Right atrium auricular region (tissue), 2 donors: ENCODE data around the gene HTR3A. TPM values are rescaled to one million over a fixed set of nuclear protein-coding genes. Genes with fewer than 3 reads are reported as not detected.

Experiments
- DNase-seq: peaks from one replicate; pipeline ENCODE4 v3.0.0-alpha.2; 2019; ENCODE audit warnings: low spot score
- H3K27ac ChIP-seq, 2 donors: fragments of 200-600 bp; sonication (generic); 1 replicate in 1 of 2; 2 replicates in 1 of 2; pipeline ENCODE4 v1.5.1; 2016 to 2019
- H3K27me3 ChIP-seq, 2 donors: fragments of 200-600 bp; sonication (generic); one replicate each; pipeline versions ENCODE4 v1.5.1 to v1.6.0; 2017 to 2019
- H3K36me3 ChIP-seq: fragments of 200-600 bp; sonication (generic); one replicate; pipeline ENCODE4 v1.5.1; 2016
- H3K4me1 ChIP-seq, 2 donors: fragments of 200-600 bp; sonication (generic); one replicate each; pipeline versions ENCODE4 v1.5.1 to v1.6.0; 2017 to 2019
- H3K4me3 ChIP-seq, 2 donors: fragments of 200-600 bp; sonication (generic); 1 replicate in 1 of 2; 2 replicates in 1 of 2; pipeline ENCODE4 v1.5.1; 2017 to 2019; ENCODE audit warnings: mild to moderate bottlenecking in 1 of 2, moderate library complexity in 1 of 2
- H3K9me3 ChIP-seq, 2 donors: fragments of 200-600 bp; sonication (generic); one replicate each; pipeline ENCODE4 v1.5.1; 2019
- total RNA-seq, 2 donors: library from RNA; depleted of rRNA; stranded (reverse); fragments of >200 nt; gene quantifications; one replicate each; pipeline ENCODE4 v1.1.0, GENCODE V29; 2016
- TF ChIP-seq, protein P1 (sequence below), 2 donors: fragments of 200-600 bp; sonication (generic); IDR thresholded peaks; one replicate each; pipeline ENCODE4 v1.5.1; 2019; ENCODE audit warnings: antibody characterized with exemption in 2 of 2

HTR3A gene
- total RNA-seq, 2 donors from 2014 or later: 0.24 TPM; not detected in 1

DNA sequence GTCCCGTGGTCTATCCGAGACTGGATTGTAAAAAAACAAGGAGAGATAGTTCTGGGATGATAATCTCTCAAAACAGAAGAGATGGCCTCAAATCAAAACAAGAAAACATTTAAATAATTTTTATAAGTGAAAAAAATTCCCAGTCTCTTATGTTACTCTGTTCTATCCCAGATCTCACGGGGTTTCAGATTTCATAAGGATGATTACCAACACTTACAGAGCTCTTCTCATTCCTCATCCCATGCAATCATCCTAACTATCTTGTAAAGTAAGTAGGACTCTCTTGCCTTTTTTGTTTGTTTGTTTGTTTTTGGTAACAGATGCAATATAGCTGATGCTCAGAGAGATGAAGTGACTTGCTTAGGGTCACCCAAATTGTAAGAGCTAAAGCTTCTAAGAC, 64.6 kb downstream of the HTR3A start:
- no peaks in the 10 kb centered on the region for H3K27me3 ChIP-seq
- H3K9me3 ChIP-seq: no peaks in the 10 kb centered on the region
- no peaks in the 10 kb centered on the region for H3K36me3 ChIP-seq
- DNase-seq: no peak
- H3K4me3 ChIP-seq: no peak overlapping the region
- H3K4me1 ChIP-seq: peaks cover 0 to 18% of the 10 kb centered on the region in 2 donors
- no peak overlapping the region for H3K27ac ChIP-seq
- TF ChIP-seq, protein P1, sequence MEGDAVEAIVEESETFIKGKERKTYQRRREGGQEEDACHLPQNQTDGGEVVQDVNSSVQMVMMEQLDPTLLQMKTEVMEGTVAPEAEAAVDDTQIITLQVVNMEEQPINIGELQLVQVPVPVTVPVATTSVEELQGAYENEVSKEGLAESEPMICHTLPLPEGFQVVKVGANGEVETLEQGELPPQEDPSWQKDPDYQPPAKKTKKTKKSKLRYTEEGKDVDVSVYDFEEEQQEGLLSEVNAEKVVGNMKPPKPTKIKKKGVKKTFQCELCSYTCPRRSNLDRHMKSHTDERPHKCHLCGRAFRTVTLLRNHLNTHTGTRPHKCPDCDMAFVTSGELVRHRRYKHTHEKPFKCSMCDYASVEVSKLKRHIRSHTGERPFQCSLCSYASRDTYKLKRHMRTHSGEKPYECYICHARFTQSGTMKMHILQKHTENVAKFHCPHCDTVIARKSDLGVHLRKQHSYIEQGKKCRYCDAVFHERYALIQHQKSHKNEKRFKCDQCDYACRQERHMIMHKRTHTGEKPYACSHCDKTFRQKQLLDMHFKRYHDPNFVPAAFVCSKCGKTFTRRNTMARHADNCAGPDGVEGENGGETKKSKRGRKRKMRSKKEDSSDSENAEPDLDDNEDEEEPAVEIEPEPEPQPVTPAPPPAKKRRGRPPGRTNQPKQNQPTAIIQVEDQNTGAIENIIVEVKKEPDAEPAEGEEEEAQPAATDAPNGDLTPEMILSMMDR (IDR thresholded peaks at IDR 0.05): no peak

Other genes starting within 250 kb of the HTR3A start
- 1 to 10 TPM; 7.9 TPM for gene ZW10, start 201.4 kb upstream of the HTR3A start, total RNA-seq
- not detected for gene CLDN25, start 195.3 kb upstream of the HTR3A start, total RNA-seq
- gene USP28, start 99.5 kb upstream of the HTR3A start, total RNA-seq: 100 to 1,000 TPM; 116 to 135 TPM
- gene HTR3B, start 70.3 kb upstream of the HTR3A start, total RNA-seq: not detected
- gene ZBTB16, start 84.6 kb downstream of the HTR3A start, total RNA-seq: 100 to 1,000 TPM in 1 of 2 donors, 10 to 100 TPM in 1; 65.5 to 101 TPM